ENCODE results near the gene PROM1.

Gene PROM1

GRCh38 chr4:16110199-16110598 is 26.4 kb upstream of the PROM1 start:
- H3K4me3 ChIP-seq (replicated peaks; ENCODE audit: low read depth, low read length) = no peak overlapping the region
- TF ChIP-seq, protein P1, sequence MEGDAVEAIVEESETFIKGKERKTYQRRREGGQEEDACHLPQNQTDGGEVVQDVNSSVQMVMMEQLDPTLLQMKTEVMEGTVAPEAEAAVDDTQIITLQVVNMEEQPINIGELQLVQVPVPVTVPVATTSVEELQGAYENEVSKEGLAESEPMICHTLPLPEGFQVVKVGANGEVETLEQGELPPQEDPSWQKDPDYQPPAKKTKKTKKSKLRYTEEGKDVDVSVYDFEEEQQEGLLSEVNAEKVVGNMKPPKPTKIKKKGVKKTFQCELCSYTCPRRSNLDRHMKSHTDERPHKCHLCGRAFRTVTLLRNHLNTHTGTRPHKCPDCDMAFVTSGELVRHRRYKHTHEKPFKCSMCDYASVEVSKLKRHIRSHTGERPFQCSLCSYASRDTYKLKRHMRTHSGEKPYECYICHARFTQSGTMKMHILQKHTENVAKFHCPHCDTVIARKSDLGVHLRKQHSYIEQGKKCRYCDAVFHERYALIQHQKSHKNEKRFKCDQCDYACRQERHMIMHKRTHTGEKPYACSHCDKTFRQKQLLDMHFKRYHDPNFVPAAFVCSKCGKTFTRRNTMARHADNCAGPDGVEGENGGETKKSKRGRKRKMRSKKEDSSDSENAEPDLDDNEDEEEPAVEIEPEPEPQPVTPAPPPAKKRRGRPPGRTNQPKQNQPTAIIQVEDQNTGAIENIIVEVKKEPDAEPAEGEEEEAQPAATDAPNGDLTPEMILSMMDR (IDR thresholded peaks at IDR 0.05; ENCODE audit: low read length, missing control alignments) = no peak
- DNase-seq (ENCODE audit: low read depth) = no peak

GRCh38 chr4:16109256-16109655 is 25.4 kb upstream of the PROM1 start:
- TF ChIP-seq, protein P1 (IDR thresholded peaks at IDR 0.05; ENCODE audit: low read length, missing control alignments) = no peak
- no peak for DNase-seq (ENCODE audit: low read depth)

GRCh38 chr4:16106956-16107355 is 23.1 kb upstream of the PROM1 start:
- DNase-seq (ENCODE audit: low read depth) = no peak

More at GRCh38 chr4:16109256-16109655, 25.4 kb upstream of the PROM1 start:
- no peak overlapping the region for H3K4me3 ChIP-seq (replicated peaks; ENCODE audit: low read depth, low read length)

GRCh38 chr4:16104520-16104919 is 20.7 kb upstream of the PROM1 start:
- no peak overlapping the region for H3K4me3 ChIP-seq (replicated peaks; ENCODE audit: low read depth, low read length)
- no peak for DNase-seq (ENCODE audit: low read depth)
- TF ChIP-seq, protein P1 (IDR thresholded peaks at IDR 0.05; ENCODE audit: low read length, missing control alignments) = no peak

More at GRCh38 chr4:16106956-16107355, 23.1 kb upstream of the PROM1 start:
- H3K4me3 ChIP-seq (replicated peaks; ENCODE audit: low read depth, low read length) = no peak overlapping the region
- TF ChIP-seq, protein P1 (IDR thresholded peaks at IDR 0.05; ENCODE audit: low read length, missing control alignments) = no peak

DNA sequence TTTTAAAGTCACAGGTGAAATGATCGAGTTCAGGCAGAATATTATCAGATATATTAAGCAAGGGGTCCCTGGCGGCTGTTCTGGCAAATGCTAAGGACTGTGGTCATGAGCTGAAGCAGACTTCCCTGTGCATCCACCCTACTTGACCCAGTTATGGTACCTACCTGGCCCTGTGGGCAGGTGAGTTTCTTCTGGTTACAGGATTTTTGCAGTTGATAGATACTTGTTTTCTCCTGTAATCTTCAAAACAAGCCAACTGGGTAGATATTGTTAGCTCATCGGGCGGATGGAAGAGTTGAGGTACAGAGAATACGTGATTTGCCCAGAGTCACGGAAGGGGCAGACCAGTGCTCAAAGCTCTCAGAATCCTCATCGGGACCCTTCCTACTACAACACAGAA is 18.5 kb upstream of the PROM1 start:
- H3K4me3 ChIP-seq (replicated peaks; ENCODE audit: low read depth, low read length) = no peak overlapping the region
- DNase-seq (ENCODE audit: low read depth) = no peak
- TF ChIP-seq, protein P1 (IDR thresholded peaks at IDR 0.05; ENCODE audit: low read length, missing control alignments) = no peak

- TF ChIP-seq, protein P1 (IDR thresholded peaks at IDR 0.05; ENCODE audit: low read length, missing control alignments) = no peak
- no peak overlapping the region for H3K4me3 ChIP-seq (replicated peaks; ENCODE audit: low read depth, low read length)
- DNase-seq (ENCODE audit: low read depth) = no peak
Observed at GRCh38 chr4:16100833-16101232, 17.0 kb upstream of the PROM1 start.

DNA sequence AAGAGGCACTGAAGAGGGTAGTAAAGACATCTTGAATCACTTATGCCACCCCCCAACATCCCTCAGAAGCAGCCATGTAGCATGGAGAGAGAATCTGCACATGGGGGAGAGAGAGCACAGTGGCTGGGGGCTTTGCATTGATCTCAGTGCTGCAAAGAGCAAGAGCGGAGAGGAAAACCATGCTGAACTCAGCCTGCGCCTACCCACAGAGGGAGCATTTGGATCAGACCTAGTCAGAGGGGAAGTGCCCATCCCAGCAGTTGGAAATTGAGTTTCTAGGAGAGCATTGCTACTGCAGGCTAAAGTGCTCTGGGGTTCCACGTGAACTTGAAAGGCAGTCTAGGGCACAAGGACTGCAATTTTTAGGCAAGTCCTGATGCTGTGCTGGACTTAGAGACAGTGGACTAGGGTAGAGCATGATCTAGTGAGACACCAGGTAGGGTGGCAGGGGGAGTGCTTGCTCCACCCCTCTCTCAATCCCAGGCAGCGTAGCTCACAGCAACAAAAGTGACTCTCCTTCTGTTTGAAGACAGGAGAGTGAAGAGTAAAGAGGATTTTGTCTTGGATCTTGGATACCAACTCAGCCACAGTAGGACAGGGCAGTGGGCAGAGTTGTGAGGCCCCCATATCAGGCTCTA is 9.0 kb upstream of the PROM1 start:
- no peak overlapping the region for H3K4me3 ChIP-seq (replicated peaks; ENCODE audit: low read depth, low read length)
- TF ChIP-seq, protein P1 (IDR thresholded peaks at IDR 0.05; ENCODE audit: low read length, missing control alignments) = no peak
- DNase-seq (ENCODE audit: low read depth) = no peak
